GM20431 (cell line): Measurements from ENCODE around the gene GLIS1.
"Not testable (repeated sequence)": the region's sequence is repeated elsewhere in the genome, so short reads cannot be mapped to it uniquely, and the experiment has no call there.

Experiments
- in situ Hi-C: fragments of 300-500 bp; cut with MseI, MboI; formaldehyde crosslinking; loops from one replicate; pipeline ENCODE4 v1.15.0; 2020; ENCODE audit warnings: low sequenced_read_pairs; ENCODE audit not compliant: unreplicated experiment

Gene GLIS1

DNA sequence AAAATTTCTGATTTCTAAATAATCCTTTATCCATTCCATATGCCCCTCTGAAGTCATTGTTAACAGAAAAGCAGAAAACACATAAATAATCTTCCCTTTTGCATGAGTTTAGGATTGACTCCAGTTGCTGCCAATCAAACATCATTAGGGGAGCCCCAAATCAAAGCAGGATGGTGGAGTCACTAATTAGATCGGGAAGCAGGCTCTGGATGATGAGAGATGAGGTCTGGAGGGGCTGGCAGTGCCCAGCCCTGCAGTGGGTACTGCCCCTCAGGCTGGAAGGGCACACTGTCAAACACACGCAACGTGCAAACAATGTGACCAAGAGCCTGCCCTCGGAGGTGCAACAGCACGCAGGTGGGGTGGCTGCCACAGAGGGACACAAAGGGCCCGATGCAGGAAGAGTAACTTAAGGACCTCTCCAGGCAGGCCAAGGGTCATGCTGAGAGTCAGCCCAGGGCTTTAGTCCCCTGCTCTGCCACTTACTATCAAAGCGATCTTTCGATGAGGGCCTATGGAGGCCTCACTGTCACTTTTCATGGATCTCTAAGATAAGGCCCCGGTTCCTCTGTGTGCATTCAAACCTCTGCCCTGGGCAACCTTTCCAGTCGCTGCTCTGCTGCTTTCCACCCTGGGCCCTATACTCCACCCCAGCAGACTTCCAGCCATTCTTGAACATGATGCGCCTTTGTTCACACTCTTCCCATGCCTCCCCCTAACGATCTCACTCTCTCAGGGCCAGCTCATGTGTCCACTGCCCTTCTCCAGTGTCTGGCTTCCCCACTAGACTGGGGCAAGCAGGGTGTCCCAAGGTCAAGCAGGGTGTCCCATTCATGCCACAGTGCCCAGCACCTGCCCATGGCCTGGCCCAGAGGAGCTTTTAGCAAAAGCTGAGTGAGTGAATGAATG lies 180.9 kb downstream of the GLIS1 start:
- in situ Hi-C loops, result no loop called here

GRCh38 chr1:53557369-53557768 lies 181.6 kb downstream of the GLIS1 start:
- in situ Hi-C loops, result no loop called here

DNA sequence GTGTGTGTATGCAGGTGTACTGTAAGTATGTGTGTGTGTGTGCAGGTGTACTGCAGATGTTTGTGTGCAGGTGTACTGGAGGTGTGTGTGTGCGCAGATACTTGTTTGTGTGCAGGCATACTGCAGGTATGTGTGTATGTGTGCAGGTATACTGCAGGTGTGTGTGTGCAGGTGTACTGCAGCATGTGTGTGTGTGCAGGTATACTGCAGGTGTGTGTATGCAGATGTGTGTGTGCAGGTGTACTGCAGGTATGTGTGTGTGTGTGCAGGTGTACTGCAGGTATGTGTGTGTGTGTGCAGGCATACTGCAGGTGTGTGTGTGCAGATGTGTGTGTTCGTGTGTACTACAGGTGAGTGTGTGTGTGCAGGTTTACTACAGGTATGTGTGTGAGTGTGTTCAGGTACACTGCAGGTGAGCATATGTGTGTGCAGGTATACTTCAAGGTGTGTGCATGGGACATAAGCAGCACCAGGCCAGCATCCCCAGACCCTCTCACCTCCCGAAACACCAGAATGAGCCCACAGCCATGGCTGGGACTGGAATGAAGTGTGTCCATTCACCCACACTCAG lies 182.2 kb downstream of the GLIS1 start:
- in situ Hi-C loops, result no loop called here

- in situ Hi-C loops, result not testable (repeated sequence)
Observed at GRCh38 chr1:53555620-53556326, 183.2 kb downstream of the GLIS1 start.

DNA sequence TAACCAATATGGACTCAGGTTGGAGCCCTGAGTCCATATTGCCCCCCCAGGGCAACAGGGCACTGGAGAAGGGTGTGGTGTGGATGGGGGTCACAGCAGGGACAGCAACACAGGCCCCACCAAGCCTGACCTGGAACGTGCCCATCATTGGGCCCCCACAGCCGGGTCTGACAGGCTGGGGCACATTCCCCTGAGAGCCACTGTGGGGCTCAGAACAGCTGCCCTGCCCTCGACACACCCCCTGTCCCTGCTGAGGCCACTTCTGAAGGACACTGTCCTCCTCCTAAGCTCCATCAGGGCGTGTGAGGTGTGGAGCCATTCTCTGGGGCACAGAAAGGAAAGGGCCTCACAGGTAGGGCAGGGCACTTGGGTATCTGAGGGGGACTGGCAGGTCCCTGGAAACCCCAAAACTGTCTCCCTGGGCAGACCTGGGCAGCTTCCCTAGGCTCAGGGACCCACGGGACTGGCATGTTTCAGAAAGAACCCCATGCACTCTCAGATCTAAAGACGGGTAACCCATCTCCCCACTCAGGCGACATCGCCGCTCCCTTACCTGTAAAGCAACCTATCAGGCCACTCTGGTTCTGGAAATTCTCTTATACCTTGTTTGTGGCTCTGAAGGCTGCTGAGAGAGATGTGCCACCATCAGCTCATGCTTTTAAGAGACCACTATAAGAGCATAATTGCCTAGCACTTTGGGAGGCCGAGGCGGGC lies 184.2 kb downstream of the GLIS1 start:
- in situ Hi-C loops, result no loop called here

GRCh38 chr1:53553734-53554509 lies 185.0 kb downstream of the GLIS1 start:
- in situ Hi-C loops, result no loop called here

DNA sequence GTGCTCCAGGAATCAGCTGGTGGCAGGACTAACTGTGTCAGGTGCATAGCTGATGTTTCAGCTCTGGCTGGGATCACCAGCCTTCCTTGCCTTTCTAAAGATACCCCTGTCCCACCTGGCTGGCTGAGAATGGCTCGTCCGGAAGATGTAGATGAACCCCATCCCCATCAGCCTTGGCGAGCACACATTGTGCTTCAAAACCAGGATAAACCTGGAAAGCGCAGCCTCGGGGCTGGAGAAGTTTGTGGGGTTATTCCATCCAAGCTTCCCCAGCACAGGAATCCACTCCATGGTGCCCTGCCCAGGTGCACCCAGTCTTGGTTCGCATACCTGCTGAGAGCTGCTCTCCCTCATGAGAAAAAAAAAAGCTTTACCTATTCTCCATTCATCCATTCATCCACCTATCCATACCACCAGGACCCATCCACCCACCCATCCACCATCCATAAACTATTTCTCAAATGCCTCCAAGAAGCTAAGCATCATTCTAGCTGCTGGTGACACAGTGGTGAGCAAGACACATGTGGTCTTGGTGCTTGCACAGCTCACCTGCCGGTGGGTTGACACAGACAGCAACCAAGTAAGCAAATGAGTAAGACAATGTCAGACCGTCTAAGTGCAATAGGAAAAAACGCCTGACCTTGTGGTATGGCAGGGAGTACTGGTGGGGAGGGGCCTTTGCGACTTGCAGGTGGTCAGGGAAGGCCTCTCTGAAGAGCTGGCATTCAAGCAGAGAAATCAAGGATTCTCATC lies 185.8 kb downstream of the GLIS1 start:
- in situ Hi-C loops, result no loop called here

DNA sequence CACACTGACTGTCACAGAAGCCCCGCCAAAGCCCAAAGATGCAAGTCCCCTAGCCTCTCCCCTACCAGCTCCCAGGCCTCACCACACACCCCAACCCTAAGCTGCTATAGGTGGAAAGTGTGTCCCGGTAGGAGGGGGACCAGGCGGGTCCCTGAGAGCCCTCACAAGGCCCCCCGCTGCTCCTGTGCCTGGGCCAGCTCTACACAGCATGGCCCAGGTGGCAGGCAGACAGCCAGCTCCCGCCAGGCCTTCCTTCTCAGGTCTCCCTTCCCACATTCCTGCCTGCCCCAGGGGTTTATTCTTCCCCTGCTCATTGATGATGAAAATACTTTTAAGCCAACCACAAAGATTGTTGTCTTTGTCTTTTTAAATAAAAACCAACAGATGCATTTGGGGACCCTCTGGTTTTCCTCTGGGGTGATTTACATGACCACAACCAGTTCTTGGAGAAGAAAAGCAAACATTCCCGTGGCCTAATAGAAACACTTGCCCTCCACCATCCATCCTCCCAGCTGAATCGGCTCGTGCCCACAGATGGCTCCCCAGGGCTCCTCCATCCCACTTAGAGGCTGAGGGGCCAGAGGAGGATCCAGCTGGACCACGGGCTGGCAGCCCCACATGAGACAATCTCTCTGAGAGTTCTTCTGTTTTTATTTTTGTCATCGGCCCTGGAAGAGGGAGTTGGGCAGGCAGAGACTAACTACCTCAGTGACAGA lies 186.7 kb downstream of the GLIS1 start:
- in situ Hi-C loops, result no loop called here

- in situ Hi-C loops, result no loop called here
Observed at GRCh38 chr1:53551428-53551995, 187.5 kb downstream of the GLIS1 start.

DNA sequence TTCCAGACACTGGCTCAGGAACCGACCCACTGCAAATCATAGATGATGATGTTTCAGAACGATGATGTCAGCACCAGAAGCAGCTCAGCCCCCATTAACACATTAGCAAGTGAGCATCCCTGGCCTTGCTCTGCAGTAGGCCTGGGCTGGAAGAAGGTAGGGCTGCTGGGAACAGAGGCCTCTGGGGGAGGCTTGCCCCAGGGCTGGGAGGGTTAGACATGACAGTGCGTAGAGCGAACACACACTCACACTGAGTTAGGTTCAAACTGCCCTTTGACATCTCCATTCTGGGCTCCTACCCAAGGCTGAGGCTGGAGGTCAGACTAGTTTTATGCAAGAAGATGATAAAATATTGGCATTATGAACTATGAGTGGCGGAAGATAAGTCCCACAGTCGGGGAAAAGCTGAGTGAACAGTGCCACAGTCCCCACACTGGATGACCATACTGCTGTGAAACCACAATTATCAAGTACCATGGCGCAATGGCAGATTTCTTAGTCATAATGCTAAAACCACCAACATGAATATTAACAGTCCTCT lies 188.7 kb downstream of the GLIS1 start:
- in situ Hi-C loops, result no loop called here

DNA sequence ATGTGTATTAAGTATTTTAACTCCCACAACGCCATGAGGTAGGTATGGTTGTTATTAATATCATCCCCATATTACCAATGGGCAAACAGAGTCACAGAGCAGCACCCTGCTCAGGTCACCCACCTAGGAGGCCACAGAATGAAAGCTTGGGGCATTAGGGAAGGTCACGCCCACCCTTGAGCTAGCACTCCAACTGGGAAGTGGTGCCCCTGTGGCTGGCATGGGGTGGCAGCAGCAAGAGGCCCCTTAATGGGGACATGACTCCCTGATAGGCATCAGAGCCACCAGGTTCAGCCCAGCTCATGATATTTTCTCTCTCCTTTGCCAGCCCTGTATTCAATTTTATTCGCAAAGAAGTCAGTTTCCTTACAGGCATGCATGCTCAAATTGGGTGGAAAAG lies 189.2 kb downstream of the GLIS1 start:
- in situ Hi-C loops, result no loop called here

GRCh38 chr1:53549287-53549686 lies 189.7 kb downstream of the GLIS1 start:
- in situ Hi-C loops, result no loop called here

- in situ Hi-C loops, result no loop called here
Observed at GRCh38 chr1:53548031-53548491, 190.9 kb downstream of the GLIS1 start.

DNA sequence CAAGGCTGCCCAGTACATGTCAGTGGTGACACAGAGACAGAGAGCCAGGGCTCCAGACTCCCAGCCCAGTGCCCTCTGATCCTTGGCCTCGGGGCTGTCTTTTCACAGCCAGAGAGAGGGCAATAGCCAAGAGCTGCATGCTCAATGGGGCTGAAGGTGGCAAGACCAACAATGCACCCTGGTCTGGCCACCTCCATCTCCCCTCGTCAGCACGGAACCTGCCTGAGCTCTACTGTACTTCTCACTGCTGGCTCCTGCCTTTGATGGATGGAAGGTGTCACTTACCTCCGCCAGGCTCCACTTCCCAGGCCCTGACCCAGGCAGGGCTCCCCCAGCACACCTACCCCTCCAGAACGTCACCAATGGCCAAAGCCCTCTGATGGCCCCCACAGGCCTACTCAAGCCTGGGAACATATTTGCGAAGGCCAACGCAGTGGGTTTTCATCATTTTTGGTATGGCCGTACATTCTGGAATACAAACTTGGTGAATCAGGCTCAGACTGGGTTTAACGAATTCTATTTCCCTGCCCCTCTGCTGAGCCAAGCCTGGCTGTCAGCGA lies 191.7 kb downstream of the GLIS1 start:
- in situ Hi-C loops, result no loop called here

GRCh38 chr1:53546409-53547155 lies 192.4 kb downstream of the GLIS1 start:
- in situ Hi-C loops, result no loop called here

DNA sequence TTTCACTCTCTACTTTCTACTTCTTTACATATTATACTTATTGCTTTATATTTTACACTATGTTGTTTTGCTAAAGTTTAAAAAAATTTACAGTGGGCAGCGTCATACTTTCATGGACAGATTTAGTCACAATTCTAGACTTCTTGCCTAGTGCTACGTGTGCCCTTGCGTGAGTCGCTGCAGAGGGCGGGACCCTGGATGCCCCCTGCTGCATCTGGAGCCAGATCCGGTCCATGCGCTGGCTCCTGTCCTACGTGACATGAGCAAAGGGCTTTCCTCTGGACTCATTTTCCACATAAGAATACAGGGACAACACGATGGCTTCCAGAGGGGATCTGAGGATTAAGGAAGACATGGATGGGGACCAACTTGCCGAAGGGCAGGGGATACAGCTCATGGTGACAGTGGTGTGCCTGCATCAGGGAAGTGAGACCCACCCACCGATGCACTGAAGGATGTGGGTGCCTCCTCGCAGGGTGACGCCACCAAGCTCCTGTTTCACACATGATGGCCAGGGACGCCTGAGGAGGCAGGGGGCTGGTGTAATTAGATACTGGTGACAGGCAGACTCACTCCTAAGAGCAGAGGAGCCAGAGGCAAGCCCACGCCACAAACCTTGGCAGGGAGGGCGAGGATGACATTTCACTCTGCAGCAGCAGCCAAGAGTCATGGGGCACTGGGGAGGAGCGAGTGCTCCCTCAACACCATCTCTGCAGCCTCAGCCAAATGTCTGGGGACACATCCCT lies 193.1 kb downstream of the GLIS1 start:
- in situ Hi-C loops, result no loop called here
